ENCODE measurements around the gene IL1A.

The IL1A gene

DNA sequence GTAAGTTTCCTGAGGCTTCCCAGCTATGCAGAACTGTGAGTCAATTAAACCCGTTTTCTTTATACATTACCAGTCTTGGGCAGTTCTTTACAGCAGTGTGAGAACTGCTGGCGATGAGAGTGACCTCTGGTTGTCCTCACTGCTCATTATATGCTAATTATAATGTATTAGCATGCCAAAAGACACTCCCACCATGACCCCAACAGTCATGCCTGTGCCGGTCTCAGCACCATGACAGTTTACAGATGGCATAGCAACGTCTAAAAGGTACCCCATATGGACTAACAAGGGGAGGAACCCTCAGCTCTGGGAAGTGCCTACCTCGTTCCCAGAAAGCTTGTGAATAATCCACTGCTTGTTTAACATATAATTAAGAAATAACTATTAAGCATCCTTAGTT is 8.1 kb upstream of the IL1A start:
- no peak for DNase-seq (ENCODE audit: low read depth)

DNA sequence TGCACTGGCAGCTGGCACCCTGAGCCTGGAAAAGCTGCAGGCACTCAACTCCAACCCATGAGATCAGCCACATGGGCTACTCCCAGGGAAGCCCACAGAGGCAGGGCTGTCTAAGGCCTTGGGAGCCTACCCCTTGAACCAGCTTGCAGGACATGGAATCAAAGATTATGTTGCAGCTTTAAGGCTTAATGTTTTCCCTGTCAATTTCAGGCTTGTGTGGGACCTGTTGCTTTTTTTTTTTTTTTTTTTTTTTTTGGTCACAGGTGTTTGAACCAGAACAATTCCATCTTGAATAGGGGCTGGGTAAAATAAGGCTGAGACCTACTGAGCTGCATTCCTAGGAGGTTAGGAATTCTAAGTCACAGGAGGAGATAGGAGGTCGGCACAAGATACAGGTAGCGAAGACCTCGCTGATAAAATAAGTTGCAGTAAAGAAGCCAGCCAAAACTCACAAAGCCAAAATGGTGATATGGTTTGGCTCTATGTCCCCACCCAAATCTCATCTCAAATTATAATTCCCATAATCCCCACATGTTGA is 7.5 kb upstream of the IL1A start:
- no peak for DNase-seq (ENCODE audit: low read depth)

GRCh38 chr2:112791019-112791418 is 6.7 kb upstream of the IL1A start:
- no peak for DNase-seq (ENCODE audit: low read depth)

- DNase-seq (ENCODE audit: low read depth): no peak
These were observed 6.0 kb upstream of the IL1A start for GRCh38 chr2:112790305-112790704.

GRCh38 chr2:112789186-112789585 is 4.9 kb upstream of the IL1A start:
- DNase-seq (ENCODE audit: low read depth): no peak

DNA sequence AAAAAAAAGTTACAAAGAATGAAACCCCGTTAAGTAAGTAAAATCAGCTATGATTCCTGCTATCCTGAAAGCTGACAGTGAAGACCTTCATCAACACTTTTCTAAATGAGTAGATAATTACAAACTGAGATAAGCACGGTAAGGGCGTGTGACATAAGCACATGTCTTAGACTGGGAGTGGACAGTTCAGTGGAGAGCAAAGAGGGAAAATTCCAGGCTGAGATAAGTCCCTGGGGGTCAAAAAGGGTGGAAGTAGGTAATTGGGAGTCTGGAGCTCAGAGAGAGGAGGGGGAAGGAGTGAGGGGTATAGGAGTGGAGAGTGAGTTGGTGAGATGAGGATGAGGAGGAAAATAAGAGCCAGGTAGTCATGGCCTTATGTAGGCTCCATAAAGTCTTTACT is 4.4 kb upstream of the IL1A start:
- no peak for DNase-seq (ENCODE audit: low read depth)

- no peak for DNase-seq (ENCODE audit: low read depth)
These were observed 3.6 kb upstream of the IL1A start for GRCh38 chr2:112787729-112788393.

GRCh38 chr2:112787294-112787693 is 3.0 kb upstream of the IL1A start:
- DNase-seq (ENCODE audit: low read depth): no peak

- no peak for DNase-seq (ENCODE audit: low read depth)
These were observed 1.0 kb downstream of the IL1A start for GRCh38 chr2:112783187-112783714.

DNA sequence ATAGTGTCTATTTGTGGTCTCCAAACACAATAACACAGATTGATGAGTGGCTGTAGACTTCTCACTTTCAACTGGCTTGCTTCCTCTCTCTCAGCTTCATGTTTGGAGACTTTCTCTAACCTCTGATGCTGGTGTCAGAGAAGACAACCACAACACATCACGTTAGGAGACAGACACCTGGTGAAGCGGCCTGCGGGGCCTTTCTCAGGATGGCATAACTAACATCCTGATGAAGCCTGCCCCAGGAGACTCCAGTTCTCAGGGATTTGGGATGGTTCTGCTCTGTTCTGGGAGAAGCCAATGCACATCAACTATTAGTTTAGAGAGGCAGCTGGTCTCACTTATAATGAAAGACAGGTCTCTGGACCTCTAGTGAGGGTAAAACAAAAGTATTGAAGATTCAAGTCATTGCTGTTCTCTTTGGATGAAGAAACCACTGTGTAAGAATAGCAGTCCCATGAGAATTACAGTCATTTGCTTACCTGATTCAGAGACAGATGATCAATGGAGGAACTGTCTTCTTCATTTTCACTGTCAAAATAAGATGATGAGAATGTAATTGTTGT is 2.0 kb downstream of the IL1A start:
- no peak for DNase-seq (ENCODE audit: low read depth)

- DNase-seq (ENCODE audit: low read depth): no peak
These were observed 4.7 kb downstream of the IL1A start for GRCh38 chr2:112779598-112779997.

DNA sequence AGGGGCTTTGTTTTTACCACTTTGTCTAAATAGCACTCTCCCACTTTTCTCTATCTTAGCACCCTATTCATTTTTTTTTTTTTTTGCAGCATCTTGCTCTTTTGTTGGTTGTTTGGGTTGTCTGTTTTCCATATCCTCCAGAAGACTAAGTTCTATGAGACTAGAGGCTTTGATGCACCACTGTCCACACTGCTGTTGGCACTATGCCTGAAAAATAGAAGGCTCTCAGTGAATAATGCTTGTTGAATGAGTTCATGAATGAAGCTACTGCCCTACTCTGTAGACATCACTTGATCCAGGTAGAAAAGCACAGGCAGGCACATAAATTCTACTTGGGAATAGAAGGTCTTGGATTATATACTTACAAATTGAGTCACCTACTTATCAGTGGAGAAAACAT is 7.3 kb downstream of the IL1A start:
- no peak for DNase-seq (ENCODE audit: low read depth)

- DNase-seq (ENCODE audit: low read depth): no peak
These were observed 8.2 kb downstream of the IL1A start for GRCh38 chr2:112776113-112776512.

DNA sequence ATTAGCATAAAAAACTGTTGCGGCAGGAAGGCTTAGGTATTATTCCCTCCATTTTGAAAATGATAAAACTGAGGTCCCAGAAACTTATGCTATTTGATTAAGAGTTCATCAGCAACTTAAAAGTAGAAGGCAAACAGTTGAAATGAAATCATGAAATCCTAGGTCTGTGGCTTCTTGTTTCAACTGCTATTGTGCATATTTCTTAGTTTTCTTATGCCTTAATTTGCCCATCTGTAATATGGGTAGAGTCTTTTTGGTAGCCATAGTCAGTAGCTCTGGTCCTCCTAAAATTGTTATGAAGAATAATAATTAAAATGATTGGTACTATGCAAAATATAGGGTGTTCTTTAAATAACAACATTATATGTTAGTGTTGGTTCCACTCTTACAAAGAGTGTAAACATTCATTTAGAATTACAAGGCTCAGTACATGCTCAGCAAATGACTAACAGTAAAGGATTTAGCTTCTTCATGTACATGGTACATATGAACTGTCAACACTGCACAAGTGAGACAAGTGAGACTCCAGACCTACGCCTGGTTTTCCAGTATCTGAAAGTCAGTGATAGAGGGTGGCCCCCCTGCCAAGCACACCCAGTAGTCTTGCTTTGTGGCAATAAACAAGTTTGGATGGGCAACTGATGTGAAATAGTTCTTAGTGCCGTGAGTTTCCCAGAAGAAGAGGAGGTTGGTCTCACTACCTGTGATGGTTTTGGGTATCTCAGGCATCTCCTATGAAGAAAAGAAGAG is 9.6 kb downstream of the IL1A start:
- DNase-seq (ENCODE audit: low read depth): no peak

DNA sequence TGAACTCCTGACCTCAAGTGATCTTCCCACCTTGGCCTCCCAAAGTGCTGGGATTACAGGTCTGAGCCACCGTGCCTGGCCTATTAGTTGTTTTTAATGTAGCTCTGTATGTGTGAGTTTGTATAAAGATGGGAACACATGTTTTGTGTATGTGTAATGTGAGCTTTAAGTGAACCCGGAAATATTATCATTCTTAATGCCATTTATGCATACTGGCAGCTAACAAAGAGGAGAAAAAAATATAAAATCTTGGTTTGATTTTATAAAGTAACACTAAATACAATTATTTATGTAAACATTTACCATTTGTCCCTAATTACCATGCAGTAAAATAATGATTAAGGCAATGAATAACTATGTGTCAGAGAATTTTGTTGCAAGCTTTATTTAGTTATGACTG is 10.7 kb downstream of the IL1A start:
- no peak for DNase-seq (ENCODE audit: low read depth)

DNA sequence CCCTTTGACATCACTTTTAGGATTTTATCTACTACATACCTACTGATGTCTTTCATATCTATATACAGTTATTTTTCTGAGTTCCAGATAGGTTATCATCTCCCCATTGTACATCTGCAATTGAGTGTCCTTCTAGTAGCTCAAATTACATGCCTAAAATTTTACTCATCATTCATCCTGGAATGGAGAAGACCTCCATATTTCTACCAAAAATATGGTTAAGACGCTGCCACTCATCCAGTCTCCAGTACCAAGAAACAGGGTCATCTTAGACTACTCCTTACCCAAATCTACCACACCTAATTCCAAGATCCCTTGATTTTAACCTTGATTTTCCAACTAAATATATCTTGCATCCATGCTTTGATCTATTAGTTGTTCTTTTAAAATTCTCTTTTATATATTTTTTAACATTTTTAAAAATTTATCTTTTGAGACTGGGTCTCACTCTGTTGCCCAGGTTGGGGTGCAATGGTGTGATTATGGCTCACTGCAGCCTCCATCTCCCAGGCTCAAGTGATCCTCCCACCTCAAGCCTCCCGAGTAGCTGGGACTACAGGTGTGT is 11.3 kb downstream of the IL1A start:
- DNase-seq (ENCODE audit: low read depth): no peak

- no peak for DNase-seq (ENCODE audit: low read depth)
These were observed 12.0 kb downstream of the IL1A start for GRCh38 chr2:112772322-112772721.

- DNase-seq (ENCODE audit: low read depth): no peak
These were observed 15.9 kb downstream of the IL1A start for GRCh38 chr2:112768432-112768831.

GRCh38 chr2:112767693-112768330 is 16.5 kb downstream of the IL1A start:
- DNase-seq (ENCODE audit: low read depth): no peak

- DNase-seq (ENCODE audit: low read depth): no peak
These were observed 19.0 kb downstream of the IL1A start for GRCh38 chr2:112765251-112765650.

DNA sequence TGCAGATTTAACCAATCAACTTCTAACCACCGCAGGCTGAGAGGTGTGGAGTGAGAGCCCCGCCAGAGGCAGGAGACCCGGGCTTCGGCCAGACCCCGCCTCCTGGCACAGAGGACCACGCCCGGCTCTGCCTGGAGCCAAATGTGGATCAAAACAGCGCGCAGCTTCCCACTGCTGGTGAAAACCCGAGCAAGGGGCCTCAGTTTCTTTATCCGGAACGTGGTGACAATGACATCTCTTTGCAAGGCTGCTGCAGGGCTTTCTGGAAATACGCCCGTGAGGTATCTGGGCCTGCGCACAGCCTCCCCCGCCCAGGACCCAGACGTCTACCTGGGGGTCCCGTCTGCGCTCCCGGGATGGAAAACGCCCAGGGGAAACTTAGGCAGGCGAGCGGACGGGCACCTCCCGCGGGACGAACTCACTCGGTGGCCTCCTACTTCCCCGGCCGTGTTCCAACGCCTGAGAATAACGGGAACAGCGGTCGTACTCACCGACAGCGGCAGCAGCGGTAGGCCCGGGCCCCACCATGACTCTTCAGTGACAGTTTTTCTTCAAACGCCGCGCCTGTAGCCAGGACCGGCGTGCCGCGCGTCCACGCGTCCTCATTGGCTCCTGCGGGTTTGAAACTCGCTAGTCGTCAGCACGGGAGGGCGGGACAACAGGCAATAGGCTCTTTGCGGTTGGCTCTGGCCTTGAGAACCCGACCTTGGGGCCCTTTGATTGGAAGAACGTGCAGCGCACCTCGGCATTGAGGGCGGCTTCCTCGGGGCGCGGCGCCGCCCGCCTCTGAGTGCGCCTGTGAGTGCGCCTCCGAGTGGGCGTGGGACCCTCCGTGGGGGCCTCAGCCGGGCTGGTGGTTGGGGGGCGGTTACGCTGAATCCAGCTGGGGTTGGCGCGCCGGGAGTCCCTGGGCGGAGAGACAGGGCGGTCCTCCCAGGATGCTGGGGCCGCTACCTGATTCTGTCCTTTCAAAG is 19.9 kb downstream of the IL1A start, which contains the start of gene CKAP2L:
CKAP2L (minus strand) TSS at position 539 of the 974 bp plus-strand sequence; CDS start at position 528, 11 bp downstream.
- peak; percentile 93 for DNase-seq (ENCODE audit: low read depth)
